K562 (cell line): Measurements from ENCODE around the gene ANO7. TPM values are rescaled to one million over a fixed set of nuclear protein-coding genes. Genes with fewer than 3 reads are reported as not detected.

Source experiments
- ATAC-seq: fragments of 200-7000 bp; cut with Tn5 transposase; 3 replicates; pipeline ENCODE4 v1.9.1; 2020; ENCODE audit warnings: moderate library complexity
- BruUV-seq: library from RNA; stranded (reverse); fragments of 400-500 nt; replicated peaks from 2 replicates; lab custom pipeline; 2021; lab: Mats Ljungman, UMichigan
- CTCF ChIA-PET: fragments of 300-600 bp; formaldehyde crosslinking; extraction: SDS; loops from one replicate; lab custom pipeline; 2021; ENCODE audit warnings: low intra/inter-chr PET ratio; lab: Yijun Ruan, JAX
- POLR2A ChIA-PET: fragments of 300-600, 350-650 bp; sonication (Branson Sonifier 250); formaldehyde crosslinking; extraction: SDS; loops from one replicate; lab custom pipeline; 2021; ENCODE audit warnings: antibody characterized with exemption, inconsistent platforms; lab: Yijun Ruan, JAX
- DNase-seq, 4 experiments: peaks; one replicate each; pipeline versions ENCODE4 v3.0.0 to v3.0.0-alpha.2; 2011 to 2018; ENCODE audit warnings: low spot score in 3 of 4, mixed read lengths in 3 of 4; ENCODE audit errors: extremely low read depth in 1 of 4
- FAIRE-seq: peaks from 2 replicates; lab custom pipeline; 2011; peaks lifted over from hg19 to GRCh38; lab: Jason Lieb, UNC
- H2AFZ ChIP-seq: 2 replicates; pipeline ENCODE4 v1.6.0; 2011; ENCODE audit warnings: low read depth, low read length, control low read depth, inconsistent platforms
- H3K27ac ChIP-seq: fragments of 200-600 bp; 3 replicates; pipeline ENCODE4 v1.8.0; 2011; ENCODE audit warnings: low read depth, mild to moderate bottlenecking, control low read depth, inconsistent platforms, low read length, moderate library complexity, mixed read lengths; ENCODE audit errors: extremely low read depth
- H3K27me3 ChIP-seq, 2 experiments: fragments of 300-600 bp in 1 of 2; 2 replicates in 1 of 2; 3 replicates in 1 of 2; pipeline versions ENCODE4 v1.6.0 to v1.8.0; 2011; ENCODE audit warnings: inconsistent platforms in 2 of 2, low read length in 2 of 2, mild to moderate bottlenecking in 1 of 2, mixed read lengths in 1 of 2, moderate library complexity in 1 of 2; ENCODE audit not compliant: control insufficient read depth in 2 of 2, insufficient read depth in 2 of 2
- H3K36me3 ChIP-seq: fragments of 300-600 bp; 3 replicates; pipeline ENCODE4 v1.8.0; 2011; ENCODE audit warnings: mild to moderate bottlenecking, low read length, inconsistent platforms; ENCODE audit not compliant: control insufficient read depth, insufficient read depth
- H3K4me1 ChIP-seq, 2 experiments: fragments of 200-600 bp in 1 of 2; replicated peaks in 1 of 2; 2 replicates in 1 of 2; 3 replicates in 1 of 2; pipeline versions ENCODE4 v1.5.1 to v1.8.0; 2011; ENCODE audit warnings: inconsistent platforms in 2 of 2, low read length in 2 of 2, mild to moderate bottlenecking in 1 of 2, mixed read lengths in 1 of 2, moderate library complexity in 1 of 2; ENCODE audit not compliant: control insufficient read depth in 2 of 2, insufficient read depth in 2 of 2
- H3K4me2 ChIP-seq: 2 replicates; pipeline ENCODE4 v1.6.1; 2011; ENCODE audit warnings: low read length, control low read depth, inconsistent platforms, mixed read lengths; ENCODE audit not compliant: insufficient read depth
- H3K4me3 ChIP-seq: fragments of 200-600 bp; sonication (generic), shearing (Covaris generic); 2 replicates; pipeline ENCODE4 v1.5.1; 2016; ENCODE audit warnings: control low read depth, inconsistent platforms
- H3K79me2 ChIP-seq: fragments of 200-600 bp; 3 replicates; pipeline ENCODE4 v1.8.0; 2011; ENCODE audit warnings: low read length, inconsistent platforms; ENCODE audit not compliant: control insufficient read depth, insufficient read depth
- H3K9ac ChIP-seq, 2 experiments: 2 replicates each; pipeline versions ENCODE4 v1.6.0 to v1.6.1; 2011; ENCODE audit warnings: low read depth in 2 of 2, low read length in 2 of 2, control low read depth in 1 of 2, inconsistent platforms in 1 of 2, mild to moderate bottlenecking in 1 of 2, mixed read lengths in 1 of 2; ENCODE audit not compliant: insufficient read depth in 1 of 2
- H3K9me1 ChIP-seq: one replicate; pipeline ENCODE4 v1.6.0; 2011; ENCODE audit warnings: inconsistent platforms, mild to moderate bottlenecking, low read length, moderate library complexity; ENCODE audit not compliant: control insufficient read depth, insufficient read depth
- H3K9me3 ChIP-seq: replicated peaks from 2 replicates; pipeline ENCODE4 v1.5.1; 2011; ENCODE audit warnings: low read depth, low read length, inconsistent platforms; ENCODE audit not compliant: control insufficient read depth, insufficient read depth
- H4K20me1 ChIP-seq: replicated peaks from 2 replicates; pipeline ENCODE4 v1.6.1; 2011; ENCODE audit warnings: low read length, inconsistent platforms, mixed read lengths; ENCODE audit not compliant: control insufficient read depth, insufficient read depth
- VEZF1 ChIP-seq: fragments of 200-800 bp; sonication (Bioruptor generic); IDR thresholded peaks from 2 replicates; pipeline ENCODE4 v1.6.1; 2017; ENCODE audit warnings: missing genetic modification characterization, missing compliant biosample characterization
- ZBTB40 ChIP-seq, 2 experiments: fragments of 450-650 bp in 1 of 2; sonication (generic) in 1 of 2; formaldehyde crosslinking in 1 of 2; IDR thresholded peaks; 2 replicates each; pipeline versions ENCODE4 v1.7.1 to v1.9.0; 2016 to 2022; ENCODE audit warnings: inconsistent platforms in 1 of 2, mild to moderate bottlenecking in 1 of 2, missing genetic modification reagents in 1 of 2
- ZNF780A ChIP-seq: fragments of 250-450 bp; sonication (Bioruptor Pico); IDR thresholded peaks from 2 replicates; pipeline ENCODE4 v1.5.0; 2021; ENCODE audit warnings: mild to moderate bottlenecking
- WGBS: fragments of 100-300 bp; shearing (Covaris generic); methylation state at CpG from one replicate; pipeline ENCODE4 v1.1.6; 2016; ENCODE audit warnings: low coverage, mixed read lengths; ENCODE audit not compliant: insufficient coverage; ENCODE audit errors: missing lambda C conversion rate; 5-methylcytosine and 5-hydroxymethylcytosine counted together
- in situ Hi-C: fragments of 300-500 bp; cut with MboI; formaldehyde crosslinking; loops from 4 replicates; pipeline ENCODE4 v1.15.0; 2018; ENCODE audit warnings: inconsistent platforms, mixed read lengths
- intact Hi-C: fragments of 100-400 bp; cut with micrococcal nuclease; formaldehyde crosslinking; loops from 2 replicates; pipeline ENCODE4 v1.14.2; 2022
- polyA plus RNA-seq, 8 experiments: library from polyadenylated mRNA; depleted of rRNA in 4 of 8; stranded (reverse) in 5 of 8; unstranded in 3 of 8; fragments of >200 nt; fragmentation: Nextera tagmentation in 2 of 8; fragmentation: Illumina TruSeq in 1 of 8; extraction: Ambion mirVana in 2 of 8; extraction: Trizol in 1 of 8; gene quantifications; 2 replicates each; pipeline versions ENCODE4 v1.2.1 to v1.2.3, GENCODE V29; 2011 to 2014; ENCODE audit warnings: inconsistent platforms in 1 of 8, missing spikeins in 1 of 8
- total RNA-seq, 7 experiments: library from RNA; depleted of rRNA in 6 of 7; stranded (reverse); fragments of >200 nt in 6 of 7; fragmentation: Illumina TruSeq in 2 of 7; extraction: Trizol in 2 of 7; gene quantifications; 2 replicates each; pipeline versions ENCODE4 v1.2.1 to v1.2.3, GENCODE V29; 2011 to 2021; ENCODE audit warnings: low replicate concordance in 1 of 7

The ANO7 gene
- total and polyA plus RNA-seq, 9 of the 15 experiments (the other 6 are each of a cell fraction or from before 2014, with no cell fraction given) = 0.28 to 5.1 (median 1.1) TPM

GRCh38 chr2:241184901-241185300 is 3.6 kb upstream of the ANO7 start:
- in situ Hi-C loops = no loop called here
- no peak for TF ChIP-seq VEZF1
- TF ChIP-seq, all 486 proteins: peak for 0
- no peaks in the 10 kb centered on the region; a peak in 2 of 5 replicates for H3K27me3 ChIP-seq
- DNase-seq (no peak), FAIRE-seq (no peak), ATAC-seq (no peak)
- no peaks in the 10 kb centered on the region for H3K79me2 ChIP-seq
- ChIA-PET POLR2A (no interaction called here), CTCF (no interaction called here)
- no peak overlapping the region for H3K4me2 ChIP-seq
- H2AFZ ChIP-seq = no peak overlapping the region
- no TSS peak for BruUV-seq
- H3K9me3 ChIP-seq = no peaks in the 10 kb centered on the region
- intact Hi-C loops = no loop called here
- H3K9ac ChIP-seq = no peak overlapping the region
- H3K27ac ChIP-seq = no peak overlapping the region
- 0 out of 3 replicates have a peak, but pooled peaks cover 3% of the 10 kb centered on the region for H3K36me3 ChIP-seq
- peaks cover 0 to 18% of the 10 kb centered on the region in 2 experiments; a peak in 2 of 5 replicates for H3K4me1 ChIP-seq
- H3K4me3 ChIP-seq = no peak overlapping the region
- 17% methylated on average over 8 of the region's 9 CpGs for WGBS
- H4K20me1 ChIP-seq = no peaks in the 10 kb centered on the region
- no peaks in the 10 kb centered on the region for H3K9me1 ChIP-seq

GRCh38 chr2:241185961-241186360 is 2.5 kb upstream of the ANO7 start:
- no TSS peak for BruUV-seq
- FAIRE-seq (no peak), ATAC-seq (no peak), DNase-seq (no peak)
- Histone ChIP-seq H3K27me3 (no peaks in the 10 kb centered on the region; a peak in 2 of 5 replicates), H3K9ac (no peak overlapping the region), H3K4me2 (no peak overlapping the region), H4K20me1 (no peaks in the 10 kb centered on the region), H3K4me1 (peaks cover 0 to 28% of the 10 kb centered on the region in 2 experiments; a peak in 2 of 5 replicates), H2AFZ (no peak overlapping the region), H3K4me3 (no peak overlapping the region), H3K79me2 (no peaks in the 10 kb centered on the region), H3K36me3 (0 out of 3 replicates have a peak, but pooled peaks cover 3% of the 10 kb centered on the region), H3K27ac (no peak overlapping the region), H3K9me1 (no peaks in the 10 kb centered on the region), H3K9me3 (no peaks in the 10 kb centered on the region)
- ChIA-PET POLR2A (no interaction called here), CTCF (no interaction called here)
- in situ Hi-C loops (no loop called here), intact Hi-C loops (no loop called here)
- WGBS = 65% methylated on average over 8 of the region's 11 CpGs
- TF ChIP-seq ZBTB40 (IDR thresholded peaks at IDR 0.05) (no peak), ZBTB40 (CRISPR knock-in tag; IDR thresholded peaks at IDR 0.05) (no peak), ZNF780A (CRISPR knock-in tag) (no peak)
